RWPE2 (cell line): ENCODE data around the gene HLA-G.

Experiments
- ATAC-seq: fragments of 200-7000 bp; cut with Tn5 transposase; 3 replicates; pipeline ENCODE4 v1.9.1; 2021; ENCODE audit warnings: low read depth
- DNase-seq: peaks from one replicate; pipeline ENCODE4 v3.0.0-alpha.2; 2020; ENCODE audit warnings: low spot score
- H3K27ac ChIP-seq: fragments of 450-650 bp; 2 replicates; pipeline ENCODE4 v1.5.1; 2017; ENCODE audit warnings: mild to moderate bottlenecking; ENCODE audit not compliant: poor library complexity, severe bottlenecking
- H3K27me3 ChIP-seq: fragments of 250-450 bp; sonication (Bioruptor Pico); 2 replicates; pipeline ENCODE4 v1.5.1; 2021; ENCODE audit warnings: mild to moderate bottlenecking, moderate library complexity; ENCODE audit not compliant: insufficient read depth, poor library complexity, severe bottlenecking
- H3K36me3 ChIP-seq: fragments of 250-450 bp; sonication (Bioruptor Pico); 2 replicates; pipeline ENCODE4 v1.5.1; 2020; ENCODE audit warnings: low read depth, mild to moderate bottlenecking, moderate library complexity
- H3K4me1 ChIP-seq: fragments of 250-450 bp; sonication (Bioruptor Pico); 2 replicates; pipeline ENCODE4 v1.5.1; 2021; ENCODE audit warnings: mild to moderate bottlenecking, moderate library complexity; ENCODE audit not compliant: insufficient read depth, poor library complexity, severe bottlenecking
- H3K4me3 ChIP-seq: fragments of 250-450 bp; sonication (Bioruptor Pico); 2 replicates; pipeline ENCODE4 v1.5.1; 2021; ENCODE audit warnings: mild to moderate bottlenecking, moderate library complexity; ENCODE audit not compliant: severe bottlenecking
- H3K9me3 ChIP-seq: fragments of 250-450 bp; sonication (Bioruptor Pico); 2 replicates; pipeline ENCODE4 v1.5.1; 2021; ENCODE audit warnings: mild to moderate bottlenecking, moderate library complexity; ENCODE audit not compliant: severe bottlenecking
- CTCF ChIP-seq: fragments of 450-650 bp; IDR thresholded peaks from one replicate; pipeline ENCODE4 v1.5.1; 2017; ENCODE audit warnings: mild to moderate bottlenecking, moderate library complexity; ENCODE audit not compliant: poor library complexity, severe bottlenecking

HLA-G gene

DNA sequence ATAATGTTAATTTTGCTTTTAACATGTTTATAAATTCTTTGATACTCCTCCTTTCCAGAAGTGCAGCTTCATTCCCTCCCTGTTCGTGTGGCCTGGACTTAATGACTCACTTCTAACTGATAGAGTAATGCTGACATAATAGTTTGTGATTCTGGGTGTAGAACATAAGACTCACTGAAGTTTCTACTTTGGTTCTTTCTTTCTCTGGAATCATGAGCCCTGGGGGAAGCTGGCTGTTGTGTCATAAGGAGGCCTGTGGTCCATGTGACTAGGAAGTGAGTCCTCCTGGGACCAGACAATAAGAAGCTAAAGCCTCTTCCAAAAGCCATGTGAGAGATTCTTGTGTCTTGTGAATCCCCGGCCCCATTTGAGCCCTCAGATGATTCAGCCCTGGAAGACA is 30.5 kb upstream of the HLA-G start:
- ATAC-seq (peak; percentile 70), DNase-seq (no peak)
- TF ChIP-seq CTCF = no peak
- peak overlapping the region; percentile 58 for H3K27ac ChIP-seq
- H3K36me3 ChIP-seq = peaks cover 3% of the 10 kb centered on the region; the same call in 1 of the 2 replicates
- no peaks in the 10 kb centered on the region for H3K27me3 ChIP-seq
- H3K4me1 ChIP-seq = peaks cover 12% of the 10 kb centered on the region
- H3K4me3 ChIP-seq = no peak overlapping the region
- no peaks in the 10 kb centered on the region for H3K9me3 ChIP-seq

DNA sequence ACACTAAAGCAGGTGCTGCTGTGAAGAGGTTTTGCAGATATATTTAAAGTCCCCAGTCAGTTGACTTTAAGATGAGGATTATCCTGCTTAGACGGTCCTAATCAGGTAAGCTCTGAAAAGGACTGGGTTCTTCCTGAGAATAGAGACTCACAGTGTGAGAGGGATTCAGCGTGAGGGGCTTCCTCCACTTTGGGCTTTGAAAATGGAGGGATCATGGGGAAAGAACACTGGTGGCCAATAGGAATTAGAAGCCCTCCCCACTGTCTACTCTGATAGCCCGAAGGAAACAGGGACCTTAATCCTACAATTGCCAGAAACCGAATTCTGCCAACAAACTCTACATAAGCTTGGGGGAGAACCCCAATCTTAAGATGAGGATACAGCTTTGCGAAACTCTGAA is 29.7 kb upstream of the HLA-G start:
- peaks cover 12% of the 10 kb centered on the region for H3K4me1 ChIP-seq
- H3K9me3 ChIP-seq = no peaks in the 10 kb centered on the region
- H3K27ac ChIP-seq = peak overlapping the region; percentile 58
- no peak for DNase-seq
- ATAC-seq = no peak
- H3K27me3 ChIP-seq = no peaks in the 10 kb centered on the region
- H3K36me3 ChIP-seq = peaks cover 3% of the 10 kb centered on the region; the same call in 1 of the 2 replicates
- no peak for TF ChIP-seq CTCF
- no peak overlapping the region for H3K4me3 ChIP-seq

GRCh38 chr6:29800254-29800653 is 27.4 kb upstream of the HLA-G start:
- no peaks in the 10 kb centered on the region for H3K36me3 ChIP-seq
- H3K4me3 ChIP-seq = no peak overlapping the region
- peaks cover 12% of the 10 kb centered on the region for H3K4me1 ChIP-seq
- DNase-seq = no peak
- no peaks in the 10 kb centered on the region for H3K9me3 ChIP-seq
- H3K27me3 ChIP-seq = no peaks in the 10 kb centered on the region
- ATAC-seq = no peak
- H3K27ac ChIP-seq = no peak overlapping the region
- no peak for TF ChIP-seq CTCF

DNA sequence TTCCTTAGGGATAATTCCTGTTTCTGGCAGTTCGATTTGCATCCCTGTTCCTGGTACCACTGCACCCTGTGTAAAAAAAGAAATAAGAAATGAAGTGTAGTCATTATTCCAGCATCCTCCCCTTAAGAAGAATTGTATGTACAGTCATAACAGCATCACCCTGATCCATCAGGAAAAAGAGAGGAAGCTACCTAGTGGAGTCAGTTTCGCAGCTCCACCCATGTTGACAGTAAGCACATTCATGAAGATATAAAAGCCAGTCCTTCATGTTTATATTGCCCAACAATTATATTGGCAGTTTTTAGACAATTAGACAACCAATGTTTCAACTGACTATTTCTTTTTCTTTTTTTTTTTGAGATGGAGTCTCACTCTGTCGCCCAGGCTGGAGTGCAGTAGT is 21.2 kb upstream of the HLA-G start:
- Histone ChIP-seq H3K27me3 (no peaks in the 10 kb centered on the region), H3K27ac (no peak overlapping the region), H3K4me3 (no peak overlapping the region), H3K36me3 (no peaks in the 10 kb centered on the region), H3K4me1 (no peaks in the 10 kb centered on the region), H3K9me3 (no peaks in the 10 kb centered on the region)
- DNase-seq (no peak), ATAC-seq (no peak)
- no peak for TF ChIP-seq CTCF

DNA sequence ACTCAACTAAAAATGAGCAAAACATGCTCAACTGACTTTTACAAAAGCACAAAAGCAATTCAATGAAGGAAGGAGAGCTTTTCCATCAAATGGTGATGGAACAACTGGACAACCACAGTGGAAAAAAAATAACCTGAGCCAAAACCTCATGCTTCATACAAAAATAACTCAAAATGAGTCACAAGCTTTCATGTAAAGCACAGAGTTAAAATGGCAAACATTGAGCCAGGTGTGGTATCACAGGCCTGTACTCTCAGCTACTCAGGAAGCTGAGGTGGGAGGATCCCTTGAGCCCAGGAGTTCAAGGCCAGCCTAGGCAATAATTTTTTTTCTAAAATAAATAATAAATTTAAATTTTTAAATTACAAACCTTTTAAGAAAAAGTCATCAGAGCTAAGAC is 18.4 kb upstream of the HLA-G start:
- no peaks in the 10 kb centered on the region for H3K27me3 ChIP-seq
- peaks cover 5% of the 10 kb centered on the region for H3K4me1 ChIP-seq
- no peak overlapping the region for H3K27ac ChIP-seq
- H3K4me3 ChIP-seq = no peak overlapping the region
- TF ChIP-seq CTCF = no peak
- ATAC-seq (0 out of 3 replicates have a peak, but pooled peaks have one; percentile 33), DNase-seq (no peak)
- H3K36me3 ChIP-seq = no peaks in the 10 kb centered on the region
- no peaks in the 10 kb centered on the region for H3K9me3 ChIP-seq
